NCI-H345 treated with DMSO at 0.1 percent for 48 hours (cell line): Measurements from ENCODE around the gene EYA2.
"Not testable (repeated sequence)": the region's sequence is repeated elsewhere in the genome, so short reads cannot be mapped to it uniquely, and the experiment has no call there.

Source experiments
- DNase-seq: peaks from one replicate; lab custom pipeline; 2025; ENCODE audit not compliant: unreplicated experiment; lab: John Stamatoyannopoulos, UW

The EYA2 gene

DNA sequence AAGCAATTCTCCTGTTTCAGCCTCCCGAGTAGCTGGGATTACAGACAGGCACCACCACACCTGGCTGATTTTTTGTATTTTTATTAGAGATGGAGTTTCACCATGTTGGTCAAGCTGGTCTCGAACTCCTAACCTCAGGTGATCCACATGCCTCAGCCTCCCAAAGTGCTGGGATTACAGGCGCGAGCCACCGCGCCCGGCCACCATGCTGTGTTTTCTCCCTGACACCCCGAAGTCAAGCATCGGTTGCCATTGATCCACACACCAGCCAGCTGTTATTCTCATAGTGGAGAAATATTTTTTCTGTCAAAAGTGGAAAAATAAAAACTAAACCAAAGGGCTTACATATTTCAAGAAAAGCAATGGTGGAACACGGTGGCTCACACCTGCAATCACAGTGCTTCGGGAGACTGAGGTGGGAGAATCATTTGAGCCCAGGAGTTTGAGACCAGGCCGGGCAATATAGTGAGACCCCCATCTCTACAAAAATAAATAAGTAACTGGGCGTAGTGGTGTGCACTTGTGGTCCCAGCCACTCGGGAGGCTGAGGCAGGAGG is 304.4 kb downstream of the EYA2 start:
- no peak for DNase-seq

DNA sequence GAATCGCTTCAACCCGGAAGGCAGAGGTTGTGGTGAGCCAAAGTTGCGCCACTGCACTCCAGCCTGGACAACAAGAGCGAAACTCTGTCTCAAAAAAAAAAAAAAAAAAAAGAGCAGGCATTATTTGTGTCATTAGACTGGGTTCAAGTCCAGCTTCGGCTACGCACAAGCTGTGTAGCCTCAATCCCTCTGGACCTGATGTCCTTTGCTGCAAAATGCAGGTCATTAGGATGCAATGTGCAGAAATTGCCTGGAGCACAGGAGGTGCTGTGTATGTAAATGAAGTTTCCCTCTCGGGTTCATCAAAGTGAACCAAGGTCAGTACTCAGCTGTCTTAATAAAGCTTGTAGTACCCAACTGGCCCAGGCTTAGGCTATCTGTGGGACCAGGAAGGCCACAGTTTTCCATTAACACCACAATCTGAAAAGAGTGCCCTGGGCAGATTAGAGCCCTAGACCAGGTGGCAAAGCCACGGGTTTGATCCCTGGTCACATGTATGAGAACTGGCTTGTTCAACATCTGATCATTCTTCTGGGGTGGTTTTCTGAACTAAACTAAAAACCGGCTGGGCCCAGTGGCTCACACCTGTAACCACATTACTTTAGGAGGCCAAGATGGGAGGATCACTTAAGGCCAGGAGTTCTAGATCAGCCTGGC is 306.6 kb downstream of the EYA2 start:
- no peak for DNase-seq

DNA sequence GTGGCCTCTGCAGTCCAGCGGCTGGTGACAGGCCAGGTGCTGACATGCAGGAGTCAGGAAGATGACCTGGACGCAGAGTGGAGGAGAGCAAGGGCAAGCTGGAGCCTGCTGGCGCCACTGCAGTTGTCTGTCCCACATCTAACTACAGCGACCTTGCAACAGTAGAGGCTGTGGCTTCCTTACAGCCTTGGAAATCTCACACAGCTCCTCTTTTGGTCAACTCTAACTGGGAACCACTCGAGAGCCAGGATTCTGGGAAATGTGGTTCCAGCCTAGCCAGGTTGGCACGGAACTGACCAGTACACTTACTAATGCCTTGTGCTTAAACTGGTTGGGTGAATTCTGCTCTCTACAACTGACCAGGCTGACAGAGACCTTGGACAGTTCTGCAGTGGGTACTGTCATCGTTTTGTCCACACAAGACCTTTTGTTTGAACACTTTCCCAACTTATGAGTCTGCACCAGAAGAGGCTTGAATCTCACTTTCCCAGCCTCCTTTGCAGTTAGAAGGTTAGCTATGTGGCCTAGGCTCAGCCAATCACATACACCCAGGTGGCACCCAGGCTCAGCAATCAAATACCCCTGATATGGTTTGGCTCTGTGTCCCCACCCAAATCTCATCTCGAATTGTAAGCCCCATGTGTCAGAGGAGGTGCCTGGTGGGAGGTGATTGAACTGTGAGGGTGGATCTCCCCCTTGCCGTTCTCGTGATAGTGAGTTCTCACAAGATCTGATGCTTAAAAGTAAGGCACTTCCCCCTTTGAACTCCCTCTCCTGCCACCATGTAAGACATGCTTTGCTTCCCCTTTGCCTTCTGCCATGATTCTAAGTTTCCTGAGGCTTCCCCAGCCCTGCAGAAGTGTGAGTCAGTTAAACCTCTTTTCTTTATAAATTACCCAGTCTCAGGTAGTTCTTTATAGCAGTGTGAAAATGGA is 308.4 kb downstream of the EYA2 start:
- DNase-seq = no peak

DNA sequence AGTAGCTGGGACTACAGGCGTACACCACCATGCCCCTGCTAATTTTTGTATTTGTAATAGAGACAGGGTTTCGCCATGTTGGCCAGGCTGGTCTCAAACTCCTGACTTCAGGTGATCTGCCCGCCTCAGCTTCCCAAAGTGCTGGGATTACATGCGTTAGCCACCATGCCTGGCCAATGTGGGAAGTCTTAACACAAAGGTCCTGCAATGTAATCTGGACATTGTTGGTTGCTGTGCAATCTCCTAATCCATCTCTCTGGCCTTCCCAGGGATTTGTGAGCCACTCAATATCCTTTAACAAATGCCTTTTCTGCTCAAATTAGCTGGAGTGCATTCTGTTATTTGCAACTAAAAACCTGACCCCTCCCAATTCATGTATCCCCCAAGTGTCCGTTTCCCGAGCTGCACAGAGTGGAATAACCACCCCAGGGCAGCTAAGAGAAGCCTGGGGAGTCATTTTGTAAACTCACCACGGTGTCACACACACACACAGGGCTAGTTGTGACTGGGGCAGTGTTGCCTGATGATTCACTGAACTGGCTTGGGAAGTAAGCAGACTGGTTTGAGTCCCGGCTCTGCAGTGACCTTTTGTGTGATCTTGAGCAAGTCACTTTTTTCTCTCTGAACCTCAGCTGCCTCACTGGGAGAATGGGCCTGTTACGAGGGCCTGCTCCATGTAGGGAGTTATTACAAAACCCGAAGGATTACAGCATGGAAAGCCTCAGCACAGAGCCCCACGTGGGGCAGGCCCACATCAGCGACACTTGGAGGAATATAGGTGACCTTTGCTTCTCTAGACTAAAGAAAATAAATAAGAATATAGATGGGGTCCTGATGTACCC is 309.6 kb downstream of the EYA2 start:
- DNase-seq = no peak

DNA sequence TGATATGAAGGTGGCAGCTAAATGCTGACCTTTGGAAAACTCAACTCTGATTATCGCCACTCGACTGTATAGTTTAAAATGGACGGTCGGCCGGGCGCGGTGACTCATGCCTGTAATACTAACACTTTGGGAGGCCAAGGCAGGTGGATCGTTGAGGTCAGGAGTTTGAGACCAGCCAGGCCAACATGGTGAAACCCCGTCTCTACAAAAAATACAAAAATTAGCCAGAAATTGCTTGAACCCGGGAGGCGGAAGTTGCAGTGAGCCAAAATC is 310.1 kb downstream of the EYA2 start:
- DNase-seq = not testable (repeated sequence)

DNA sequence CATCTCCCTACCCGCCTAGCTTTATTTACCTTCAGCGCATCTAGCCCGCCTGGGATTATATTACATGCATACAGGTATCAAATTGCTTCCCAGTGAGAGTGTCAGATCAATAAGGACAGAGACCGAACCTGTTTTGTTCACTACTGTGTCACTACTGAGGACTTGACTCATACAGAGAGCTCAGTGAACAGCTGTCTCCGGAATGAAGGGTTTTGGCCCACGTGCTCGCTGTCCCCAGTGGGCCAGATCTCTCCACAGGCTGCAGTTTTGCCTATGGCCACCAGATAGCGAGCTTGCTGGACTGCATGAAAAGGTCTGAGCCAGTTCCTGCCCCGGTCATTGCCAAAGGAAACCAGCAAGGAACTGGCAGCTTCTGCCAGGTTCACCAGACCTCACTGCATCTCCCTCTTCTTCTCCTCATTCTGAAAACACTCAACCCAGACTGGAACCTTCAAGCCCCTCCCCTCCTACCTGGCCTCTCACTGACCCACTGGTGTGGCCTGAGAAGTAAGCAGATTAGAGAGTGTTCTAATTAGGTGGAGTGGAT is 311.0 kb downstream of the EYA2 start:
- DNase-seq = peak; percentile 59

DNA sequence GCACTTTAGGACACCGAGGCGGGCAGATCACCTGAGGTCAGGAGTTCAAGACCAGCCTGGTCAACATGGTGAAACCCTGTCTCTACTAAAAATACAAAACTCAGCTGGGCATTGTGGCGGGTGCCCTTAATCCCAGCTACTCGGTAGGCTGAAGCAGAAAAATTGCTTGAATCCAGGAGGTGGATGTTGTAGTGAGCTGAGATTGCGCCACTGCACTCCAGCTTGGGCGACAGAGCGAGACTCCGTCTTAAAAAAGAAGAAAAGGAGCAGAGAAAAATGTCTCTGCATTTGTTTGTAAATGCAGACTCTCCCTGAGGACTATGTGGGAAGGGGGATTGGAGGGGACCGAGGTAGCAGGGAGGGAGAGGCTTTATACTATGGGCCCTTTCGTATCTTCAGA is 311.9 kb downstream of the EYA2 start:
- DNase-seq = not testable (repeated sequence)

DNA sequence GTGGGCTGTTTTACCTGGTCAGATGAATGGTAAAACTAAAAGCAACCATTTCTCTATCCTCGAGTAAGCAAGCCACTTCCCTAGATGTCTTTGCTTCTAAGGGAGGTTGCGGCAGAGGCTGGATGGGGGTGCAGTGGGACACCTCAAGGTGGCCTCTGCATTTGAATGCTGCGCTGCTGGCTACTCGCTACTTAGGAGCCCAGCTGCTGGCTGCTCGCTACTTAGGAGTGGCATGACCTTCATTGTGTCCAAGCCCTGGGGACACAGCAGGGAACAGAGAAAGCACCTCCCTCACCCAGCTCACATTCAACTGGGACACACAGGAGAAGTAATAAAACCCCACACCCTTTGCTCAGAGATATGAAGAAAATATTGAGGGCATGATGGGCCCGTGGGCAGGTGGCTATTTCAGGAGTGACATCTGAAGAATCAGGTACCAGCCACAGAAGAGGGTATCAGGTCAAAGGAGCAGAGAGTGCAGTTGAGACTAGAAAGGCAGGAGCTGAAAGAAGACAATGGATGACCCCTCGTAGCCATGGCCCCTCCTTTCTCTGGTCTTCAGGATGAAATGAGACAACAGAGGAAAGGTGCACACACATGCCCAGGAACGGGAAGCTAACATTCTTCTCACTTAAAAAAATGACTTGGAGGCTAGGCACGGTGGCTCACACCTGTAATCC is 312.5 kb downstream of the EYA2 start:
- DNase-seq = no peak

DNA sequence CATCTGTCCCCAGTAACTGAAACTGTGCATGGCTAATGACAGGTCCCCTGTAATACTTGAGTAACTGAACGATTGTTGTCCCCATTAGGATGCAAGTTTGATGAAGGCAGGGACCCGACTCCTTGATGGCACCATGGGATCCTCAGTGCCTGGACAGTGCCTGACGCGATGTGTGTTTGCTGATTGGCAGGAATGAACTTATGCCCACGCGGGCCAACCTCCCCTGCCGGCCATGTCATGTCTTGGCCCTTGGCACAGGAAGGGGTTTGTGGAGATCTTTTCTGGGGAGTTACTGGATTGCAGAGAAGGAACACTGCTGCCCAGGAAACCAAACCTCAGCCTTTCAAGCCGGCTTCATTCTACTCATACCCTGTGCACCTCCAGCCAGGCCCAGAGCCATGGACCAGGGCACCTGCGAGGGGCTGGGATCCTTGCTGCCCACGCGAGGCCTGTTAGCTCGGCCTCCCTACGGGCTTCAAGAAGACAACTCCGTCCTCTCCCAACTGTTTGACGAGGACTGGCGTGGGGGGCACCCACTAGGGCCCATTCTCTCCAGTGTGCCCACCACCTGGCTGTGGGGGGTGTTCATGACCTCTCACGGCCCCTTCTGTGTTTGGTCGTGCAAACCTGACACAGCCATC is 314.0 kb downstream of the EYA2 start:
- no peak for DNase-seq

DNA sequence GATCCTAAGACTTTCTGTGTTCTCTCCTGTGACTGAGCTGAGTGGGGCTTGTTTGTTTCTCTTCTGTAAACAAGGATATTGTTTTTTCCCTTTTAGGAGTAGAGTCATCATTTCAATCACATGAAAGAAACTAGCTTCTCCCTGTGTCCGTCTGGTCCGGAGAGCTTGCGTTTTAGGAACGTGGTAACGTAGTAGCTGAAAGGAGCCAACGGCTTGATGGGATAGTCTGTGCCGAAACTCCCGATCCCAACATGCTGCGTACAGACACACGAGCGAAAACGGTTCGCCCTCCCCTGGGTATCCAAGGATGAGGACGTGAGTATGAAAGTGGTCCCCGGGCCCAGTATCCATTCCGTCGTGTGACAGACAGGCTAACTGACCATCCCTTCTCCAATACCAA is 315.3 kb downstream of the EYA2 start:
- DNase-seq = no peak

DNA sequence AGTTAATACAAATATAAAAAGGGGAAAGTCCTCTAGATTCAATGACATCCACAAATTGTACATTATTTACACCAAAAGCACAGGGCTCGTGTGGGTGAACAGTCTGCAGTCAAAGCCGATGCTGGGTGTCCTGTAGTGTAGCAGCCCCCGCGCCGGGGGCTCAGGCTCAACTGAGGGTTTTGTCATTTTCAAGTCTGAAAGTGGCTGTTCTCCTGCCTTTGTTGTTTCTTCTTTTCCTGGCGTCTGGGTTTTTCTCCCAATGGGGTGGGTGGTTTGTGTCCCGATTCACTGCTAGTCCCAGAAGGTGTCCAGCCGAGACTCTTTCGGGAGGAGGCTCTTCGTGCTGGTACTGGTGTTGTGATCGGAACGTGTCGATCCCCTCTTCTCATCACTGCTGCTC is 315.8 kb downstream of the EYA2 start:
- DNase-seq = no peak

DNA sequence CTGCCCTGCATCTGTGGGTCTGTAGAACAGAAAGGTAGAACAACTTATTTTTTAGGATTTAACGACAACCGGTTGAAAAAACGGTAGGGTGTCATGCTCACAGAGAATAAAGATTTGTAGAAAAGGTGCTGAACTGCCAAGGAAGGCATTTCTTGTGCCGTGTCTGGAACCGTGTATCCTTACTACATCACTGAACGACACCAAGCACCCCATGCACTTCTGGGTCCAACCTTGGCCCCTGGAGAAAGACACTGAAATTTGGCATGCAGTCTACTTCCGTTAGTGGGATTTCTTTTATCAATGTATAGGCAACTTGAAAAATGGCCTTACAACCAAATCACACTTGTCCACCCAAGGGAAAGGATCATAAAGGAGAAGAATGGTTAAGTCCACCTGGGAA is 316.4 kb downstream of the EYA2 start:
- no peak for DNase-seq

DNA sequence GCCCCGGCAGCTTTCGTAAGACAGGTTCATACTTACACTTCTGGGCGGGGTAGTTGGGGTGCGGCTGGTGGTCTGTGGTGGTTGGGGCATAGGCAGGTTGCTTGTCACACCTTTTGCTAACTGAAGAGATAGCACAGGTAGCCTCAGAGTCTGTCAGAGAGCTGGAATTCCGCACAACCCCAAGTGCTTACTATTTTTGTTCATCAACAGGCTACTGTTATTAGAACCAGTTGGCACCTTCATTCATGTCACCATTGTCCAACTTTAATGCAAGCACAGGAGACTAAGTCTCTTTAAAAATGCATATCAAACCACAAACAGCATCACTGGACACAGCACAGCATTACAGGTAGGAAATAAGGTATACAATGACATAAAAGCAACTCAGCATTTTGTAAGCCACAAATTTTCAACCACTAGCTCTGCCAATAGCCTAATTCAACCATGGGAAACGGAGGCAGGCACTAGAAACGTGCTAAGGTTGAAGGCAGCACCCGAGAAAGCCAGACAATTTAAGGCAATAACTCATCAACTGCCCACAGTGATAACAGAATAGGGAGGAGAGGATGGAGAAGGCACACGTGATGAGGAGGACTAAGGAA is 318.1 kb downstream of the EYA2 start:
- DNase-seq = no peak

DNA sequence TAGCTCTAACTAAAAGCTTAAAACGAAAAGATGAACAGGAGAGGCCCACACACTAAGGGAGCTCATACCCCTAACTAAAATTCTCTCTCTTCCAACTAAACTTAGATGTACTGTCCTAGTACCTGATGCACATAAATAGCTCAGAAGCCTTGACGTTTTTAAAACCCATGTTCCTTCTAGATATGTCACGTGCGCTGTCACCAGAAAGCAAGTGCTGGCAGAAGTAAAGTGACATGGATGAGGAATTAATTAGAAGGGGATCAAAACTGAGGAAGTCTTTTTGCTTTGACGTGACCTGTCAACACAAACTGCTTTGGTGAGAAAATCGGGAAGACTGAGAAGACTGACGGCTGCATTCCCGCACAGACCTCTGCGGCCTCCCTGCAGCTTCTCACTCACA is 319.3 kb downstream of the EYA2 start:
- no peak for DNase-seq

DNA sequence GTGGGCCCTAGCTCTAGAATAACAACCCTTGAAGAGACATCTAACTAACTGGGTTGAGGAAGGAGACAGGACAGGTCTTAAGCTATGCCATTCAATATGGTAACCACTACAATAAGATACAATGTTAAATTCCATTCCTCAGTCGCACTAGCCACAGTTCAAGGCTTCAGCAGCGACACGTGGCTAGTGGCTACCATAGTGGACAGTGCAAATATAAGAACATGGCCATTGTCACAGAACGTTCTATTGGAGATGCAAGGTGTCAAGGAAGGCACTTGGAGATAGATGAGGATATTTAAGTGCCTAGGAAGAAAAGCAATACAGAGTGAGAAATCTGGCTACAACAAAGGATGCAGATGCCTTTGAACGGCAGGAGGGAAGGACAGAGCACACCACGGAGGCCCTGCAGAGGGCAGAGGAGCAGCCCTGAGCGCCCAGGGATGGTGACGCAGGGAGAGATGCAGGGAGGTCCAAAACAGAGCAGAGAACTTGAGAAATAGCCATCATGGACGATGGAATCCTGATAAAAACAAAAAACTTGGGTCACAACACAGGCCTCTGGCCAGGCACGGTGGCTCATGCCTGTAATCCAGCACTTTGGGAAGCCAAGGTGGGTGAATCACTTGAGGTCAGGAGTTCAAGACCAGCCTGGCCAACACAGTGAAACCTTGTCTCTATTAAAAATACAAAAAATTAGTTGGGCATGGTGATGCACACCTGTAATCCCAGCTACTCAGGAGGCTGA is 321.2 kb downstream of the EYA2 start:
- no peak for DNase-seq

DNA sequence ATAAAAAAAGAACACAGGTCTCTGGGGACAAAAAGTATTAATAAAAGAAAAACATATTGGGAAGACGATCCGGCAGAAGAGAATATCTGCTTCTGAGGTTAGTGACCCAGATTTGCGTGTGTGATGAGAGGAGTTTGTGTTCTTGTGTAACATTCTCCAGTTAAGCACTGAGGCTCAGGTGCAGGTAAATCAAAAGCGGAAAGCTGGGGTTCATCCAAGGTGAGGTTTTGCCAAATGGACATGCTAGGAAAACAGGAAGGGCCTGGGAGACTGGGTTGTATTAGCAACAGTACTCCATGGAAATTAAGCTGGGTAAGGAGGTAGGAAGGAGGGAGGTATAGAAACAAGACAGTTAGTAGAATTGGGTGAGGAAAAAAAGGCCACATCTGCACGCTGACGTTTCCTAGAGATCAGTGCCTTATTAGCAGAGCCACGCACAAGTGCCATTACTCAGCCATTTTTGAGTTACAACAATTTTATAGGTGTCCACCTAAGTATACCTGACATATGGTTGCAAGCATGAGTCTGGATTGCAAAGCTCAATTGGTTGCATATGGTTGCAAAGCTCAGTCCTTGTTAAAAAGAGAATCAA is 322.3 kb downstream of the EYA2 start:
- DNase-seq = no peak

DNA sequence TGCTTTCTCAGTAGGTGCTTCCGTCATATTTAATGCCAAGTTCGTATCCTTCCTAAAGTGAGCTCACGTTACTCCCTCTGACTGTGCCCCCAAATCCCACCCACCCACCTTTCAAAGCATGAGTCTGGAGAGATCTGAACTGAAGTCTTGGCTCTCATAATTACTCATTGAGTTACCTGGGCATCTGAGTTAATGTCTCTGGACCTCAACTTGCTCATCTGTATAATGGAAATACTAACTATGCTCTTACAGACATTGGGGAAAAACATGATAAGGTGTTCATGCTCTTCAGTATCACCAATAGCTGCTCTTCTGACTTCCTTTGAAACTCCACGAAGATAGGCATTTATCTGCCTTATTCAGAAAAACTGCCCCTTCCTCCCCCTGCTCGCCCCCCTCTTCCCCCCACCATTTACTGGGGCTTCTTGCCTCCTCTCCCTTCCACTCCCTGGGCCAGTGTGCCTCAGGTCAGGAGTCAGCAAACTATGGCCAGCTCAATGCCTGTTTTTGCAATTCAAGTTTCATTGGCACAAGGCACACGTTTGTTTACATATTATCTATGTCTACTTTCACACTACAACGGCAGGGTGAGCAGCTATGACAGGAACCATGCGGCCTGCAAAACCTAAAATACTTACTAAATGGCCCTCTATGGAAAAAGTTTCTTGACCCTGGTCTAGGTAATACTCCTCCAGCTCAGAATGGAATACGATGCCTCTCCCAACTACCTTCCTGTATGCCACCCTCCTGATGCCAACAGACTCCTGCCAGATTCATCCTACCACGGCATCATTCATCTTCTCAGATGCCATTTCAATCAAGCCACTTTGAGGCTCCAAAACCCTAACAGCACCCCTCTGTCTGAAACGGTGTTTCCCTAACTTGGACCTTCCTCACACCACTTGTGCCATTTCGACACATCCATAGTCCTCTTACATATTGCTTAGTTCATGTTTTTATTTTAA is 323.1 kb downstream of the EYA2 start:
- no peak for DNase-seq

DNA sequence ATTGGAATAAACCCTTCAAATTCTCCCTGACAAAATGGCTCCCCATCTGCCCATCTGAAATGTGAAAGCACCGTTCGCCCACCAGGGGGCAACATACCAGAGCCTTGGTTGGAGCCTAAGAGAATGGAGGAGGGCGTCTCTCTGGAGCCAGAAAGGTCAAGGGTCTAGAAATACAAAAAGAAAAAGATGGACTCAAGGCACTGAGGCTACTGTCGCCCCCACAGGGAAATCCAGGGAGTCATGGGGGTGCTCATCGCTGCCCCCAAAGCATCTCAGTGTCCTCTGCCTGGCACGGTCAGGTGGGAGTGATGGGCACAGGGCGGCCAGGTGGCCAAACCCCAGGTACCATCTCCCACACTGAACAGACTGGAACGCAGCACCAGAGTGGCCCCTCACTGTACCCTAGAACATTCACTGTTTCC is 325.5 kb downstream of the EYA2 start:
- DNase-seq = no peak
